PC-9 (cell line): ENCODE data around the gene ZNF513.

Experiments
- CTCF ChIP-seq: fragments of 200-600 bp; sonication (generic); conservative IDR thresholded peaks from 2 replicates; pipeline ENCODE4 v1.6.1; 2017; ENCODE audit warnings: mixed run types, antibody characterized with exemption, mild to moderate bottlenecking, moderate library complexity
- EZH2 ChIP-seq: fragments of 200-600 bp; sonication (generic); IDR thresholded peaks from 2 replicates; pipeline ENCODE4 v1.8.0; 2017; ENCODE audit warnings: antibody characterized with exemption, low read depth

GRCh38 chr2:27407798-27408491 lies 27.4 kb upstream of the ZNF513 start:
- TF ChIP-seq CTCF (peak; percentile 86), EZH2 (no peak)
